PC-3 (cell line): Measurements from ENCODE around the gene SAMD8.

Experiments
- CTCF ChIP-seq: fragments of 300-600 bp; sonication (generic); conservative IDR thresholded peaks from 2 replicates; pipeline ENCODE4 v1.5.1; 2017; ENCODE audit warnings: antibody characterized with exemption, low read depth, mild to moderate bottlenecking, low read length
- EZH2 ChIP-seq: fragments of 300-600 bp; sonication (generic); IDR thresholded peaks from one replicate; pipeline ENCODE4 v1.6.1; 2017; ENCODE audit warnings: antibody characterized with exemption, mild to moderate bottlenecking, low read length; ENCODE audit not compliant: unreplicated experiment

DNA sequence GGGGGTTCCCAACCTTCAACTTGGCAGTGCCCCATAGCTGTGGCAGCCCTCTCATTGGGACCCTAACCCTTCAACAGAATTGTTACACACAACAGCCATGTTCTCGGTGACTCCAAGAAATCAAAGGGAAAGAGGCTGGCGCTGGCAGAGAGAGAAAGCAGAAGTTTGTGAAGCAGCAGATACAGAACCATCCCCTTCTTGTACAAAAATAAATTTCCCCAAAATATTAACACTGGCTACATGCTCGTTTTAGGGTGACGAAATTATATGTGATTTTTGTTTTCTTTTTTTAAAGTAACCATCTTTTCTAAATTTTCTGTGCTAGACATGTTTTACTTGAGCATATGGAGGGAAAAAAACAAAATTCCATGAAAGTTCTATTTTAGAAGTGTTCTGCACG lies 45.2 kb upstream of the SAMD8 start:
- TF ChIP-seq CTCF (no peak), EZH2 (no peak)
